HL-60 (cell line): ENCODE measurements around the gene FARP1.

ENCODE experiments used
- DNase-seq, 2 experiments: peaks; one replicate each; pipeline ENCODE4 v3.0.0-alpha.2; 2010 to 2020; ENCODE audit warnings: low read depth in 1 of 2, low spot score in 1 of 2
- H3K27ac ChIP-seq: fragments of 250-450 bp; sonication (Bioruptor Pico); replicated peaks from 2 replicates; pipeline ENCODE4 v1.5.1; 2020; ENCODE audit warnings: mild to moderate bottlenecking, moderate library complexity
- H3K27me3 ChIP-seq: fragments of 250-450 bp; sonication (Bioruptor Pico); 2 replicates; pipeline ENCODE4 v1.5.1; 2021; ENCODE audit warnings: mild to moderate bottlenecking, moderate library complexity; ENCODE audit not compliant: insufficient read depth, poor library complexity, severe bottlenecking
- H3K4me3 ChIP-seq: replicated peaks from 2 replicates; pipeline ENCODE4 v1.5.1; 2011; ENCODE audit warnings: mild to moderate bottlenecking, control low read depth, low read length; ENCODE audit not compliant: insufficient read depth
- CTCF ChIP-seq: IDR thresholded peaks from one replicate; pipeline ENCODE4 v1.5.1; 2011; ENCODE audit warnings: low read length, control low read depth, inconsistent platforms; ENCODE audit not compliant: insufficient read depth
- GABPA ChIP-seq: IDR thresholded peaks from 2 replicates; pipeline ENCODE4 v1.6.1; 2012; ENCODE audit warnings: low read depth
- POLR2AphosphoS5 ChIP-seq: IDR thresholded peaks from 2 replicates; pipeline ENCODE4 v1.6.1; 2012; ENCODE audit warnings: low read depth
- REST ChIP-seq: IDR thresholded peaks from 2 replicates; pipeline ENCODE4 v1.6.1; 2012; ENCODE audit warnings: low read depth; ENCODE audit not compliant: insufficient replicate concordance
- SPI1 ChIP-seq: IDR thresholded peaks from 2 replicates; pipeline ENCODE4 v1.6.1; 2012; ENCODE audit warnings: low read depth, mild to moderate bottlenecking, borderline replicate concordance

FARP1 gene

GRCh38 chr13:98348466-98349200 lies 205.7 kb downstream of the FARP1 start:
- TF ChIP-seq SPI1, result no peak
- no peak for TF ChIP-seq CTCF
- no peak for TF ChIP-seq REST
- TF ChIP-seq POLR2AphosphoS5, result no peak
- no peak for TF ChIP-seq GABPA
- Histone ChIP-seq H3K27me3 (no peaks in the 10 kb centered on the region), H3K4me3 (no peak overlapping the region)

GRCh38 chr13:98349731-98350305 lies 206.9 kb downstream of the FARP1 start:
- TF ChIP-seq REST (no peak), POLR2AphosphoS5 (no peak), GABPA (no peak), SPI1 (no peak), CTCF (no peak)
- Histone ChIP-seq H3K27me3 (no peaks in the 10 kb centered on the region), H3K4me3 (no peak overlapping the region), H3K27ac (no peak overlapping the region)
- peak in 1 of 2 experiments; percentile 14 for DNase-seq

More at GRCh38 chr13:98348466-98349200, 205.7 kb downstream of the FARP1 start:
- DNase-seq, result no peak
- H3K27ac ChIP-seq, result no peak overlapping the region

GRCh38 chr13:98350746-98351330 lies 207.9 kb downstream of the FARP1 start:
- DNase-seq, result no peak
- no peaks in the 10 kb centered on the region for H3K27me3 ChIP-seq
- H3K27ac ChIP-seq, result no peak overlapping the region
- TF ChIP-seq REST, result no peak
- no peak for TF ChIP-seq SPI1
- no peak for TF ChIP-seq CTCF
- no peak for TF ChIP-seq POLR2AphosphoS5
- TF ChIP-seq GABPA, result no peak
- no peak overlapping the region for H3K4me3 ChIP-seq
